GM23338 (cell line): Measurements from ENCODE around the gene ARMH1. TPM values are rescaled to one million over a fixed set of nuclear protein-coding genes. Genes with fewer than 3 reads are reported as not detected.
A peak's percentile ranks its signal among the peaks of the same experiment; 100 is the strongest.

Experiments
- ATAC-seq: fragments of 200-7000 bp; cut with Tn5 transposase; 3 replicates; pipeline ENCODE4 v1.9.1; 2020
- DNase-seq: peaks from one replicate; pipeline ENCODE4 v3.0.0-alpha.2; 2015; ENCODE audit warnings: low spot score
- H2AFZ ChIP-seq: fragments of 200-600 bp; sonication (generic); 2 replicates; pipeline ENCODE4 v1.8.0; 2016; ENCODE audit warnings: antibody characterized with exemption, mild to moderate bottlenecking, moderate library complexity
- H3F3A ChIP-seq: fragments of 200-600 bp; sonication (generic); replicated peaks from 2 replicates; pipeline ENCODE4 v1.8.0; 2017; ENCODE audit warnings: antibody characterized with exemption, mixed run types, low read depth
- H3K27ac ChIP-seq: fragments of 200-600 bp; sonication (generic); 2 replicates; pipeline ENCODE4 v1.6.1; 2016; ENCODE audit warnings: low read depth
- H3K27me3 ChIP-seq: fragments of 200-600 bp; sonication (generic); 2 replicates; pipeline ENCODE4 v1.8.0; 2016; ENCODE audit warnings: mild to moderate bottlenecking, mixed run types, moderate library complexity; ENCODE audit not compliant: insufficient read depth
- H3K36me3 ChIP-seq: fragments of 200-600 bp; sonication (generic); 2 replicates; pipeline ENCODE4 v1.8.0; 2016; ENCODE audit warnings: mild to moderate bottlenecking; ENCODE audit not compliant: insufficient read depth
- H3K4me1 ChIP-seq: fragments of 200-600 bp; sonication (generic); 2 replicates; pipeline ENCODE4 v1.8.0; 2016; ENCODE audit warnings: mild to moderate bottlenecking, moderate library complexity; ENCODE audit not compliant: insufficient read depth
- H3K4me2 ChIP-seq: fragments of 200-600 bp; sonication (generic); 2 replicates; pipeline ENCODE4 v1.7.1; 2017; ENCODE audit warnings: mixed run types
- H3K4me3 ChIP-seq: fragments of 200-600 bp; sonication (generic); 2 replicates; pipeline ENCODE4 v1.6.1; 2016; ENCODE audit warnings: mixed run types
- H3K79me2 ChIP-seq: fragments of 200-600 bp; sonication (generic); replicated peaks from 2 replicates; pipeline ENCODE4 v1.8.0; 2017; ENCODE audit warnings: mild to moderate bottlenecking; ENCODE audit not compliant: insufficient read depth
- H3K9me2 ChIP-seq: fragments of 200-600 bp; sonication (generic); 2 replicates; pipeline ENCODE4 v1.8.0; 2017; ENCODE audit not compliant: insufficient read depth
- H4K20me1 ChIP-seq: fragments of 200-600 bp; sonication (generic); replicated peaks from 2 replicates; pipeline ENCODE4 v1.8.0; 2017; ENCODE audit warnings: mild to moderate bottlenecking; ENCODE audit not compliant: insufficient read depth
- H3K27ac Mint-ChIP-seq: 2 replicates; pipeline ENCODE4 v1.8.0; 2020; ENCODE audit warnings: inconsistent platforms, mild to moderate bottlenecking, moderate library complexity, mixed read lengths
- H3K27me3 Mint-ChIP-seq: 3 replicates; pipeline ENCODE4 v1.8.0; 2022; ENCODE audit warnings: low read depth, mild to moderate bottlenecking, moderate library complexity, mixed read lengths, inconsistent platforms; ENCODE audit not compliant: insufficient read depth, poor library complexity
- H3K36me3 Mint-ChIP-seq: 3 replicates; pipeline ENCODE4 v1.8.0; 2021; ENCODE audit warnings: low read depth, mild to moderate bottlenecking, inconsistent platforms, moderate library complexity, mixed read lengths
- H3K4me1 Mint-ChIP-seq: 3 replicates; pipeline ENCODE4 v1.8.0; 2020; ENCODE audit warnings: mild to moderate bottlenecking, inconsistent platforms, mixed read lengths
- H3K4me3 Mint-ChIP-seq: 3 replicates; pipeline ENCODE4 v1.8.0; 2021; ENCODE audit warnings: moderate library complexity, mild to moderate bottlenecking, inconsistent platforms, mixed read lengths
- H3K9me3 Mint-ChIP-seq: 3 replicates; pipeline ENCODE4 v1.8.0; 2020; ENCODE audit warnings: moderate library complexity, mild to moderate bottlenecking, inconsistent platforms, mixed read lengths
- CREB1 ChIP-seq: fragments of 250-450 bp; sonication (Bioruptor Pico); IDR thresholded peaks from 2 replicates; pipeline ENCODE4 v1.5.0; 2020; ENCODE audit warnings: low read depth, mild to moderate bottlenecking, moderate library complexity
- CTCF ChIP-seq, 2 experiments: fragments of 200-600 bp in 1 of 2; sonication (generic) in 1 of 2; conservative IDR thresholded peaks; 2 replicates each; pipeline versions ENCODE4 v1.5.1 to v1.6.1; 2016 to 2017; ENCODE audit warnings: antibody characterized with exemption in 2 of 2, low read depth in 2 of 2, mild to moderate bottlenecking in 2 of 2, moderate library complexity in 1 of 2
- EZH2phosphoT487 ChIP-seq: fragments of 200-600 bp; sonication (generic); IDR thresholded peaks from one replicate; pipeline ENCODE4 v1.8.1; 2018; ENCODE audit warnings: antibody characterized with exemption; ENCODE audit not compliant: unreplicated experiment
- NANOG ChIP-seq: IDR thresholded peaks from 2 replicates; pipeline ENCODE4 v1.6.1; 2016; ENCODE audit warnings: antibody characterized with exemption, borderline replicate concordance
- ZNF114 ChIP-seq: fragments of 250-450 bp; sonication (Bioruptor Pico); IDR thresholded peaks from 2 replicates; pipeline ENCODE4 v1.5.0; 2020; ENCODE audit warnings: mild to moderate bottlenecking, moderate library complexity
- ZNF462 ChIP-seq: fragments of 250-450 bp; sonication (Bioruptor Pico); IDR thresholded peaks from 2 replicates; pipeline ENCODE4 v1.5.0; 2020; ENCODE audit warnings: mild to moderate bottlenecking, moderate library complexity
- polyA plus RNA-seq: library from polyadenylated mRNA; unstranded; fragments of >200 nt; fragmentation: Nextera tagmentation; extraction: Ambion mirVana; gene quantifications from 2 replicates; pipeline ENCODE4 v1.2.1, GENCODE V29; 2016
- total RNA-seq: library from RNA; depleted of rRNA; stranded (reverse); fragments of >200 nt; shearing (Covaris generic); gene quantifications from 2 replicates; pipeline ENCODE4 v1.2.3, GENCODE V29; 2014
- TF ChIP-seq, protein P1 (sequence below): IDR thresholded peaks from 2 replicates; pipeline ENCODE4 v1.6.1; 2016; ENCODE audit warnings: antibody characterized with exemption
- TF ChIP-seq, protein P2 (sequence below): IDR thresholded peaks from one replicate; pipeline ENCODE4 v1.6.1; 2018; ENCODE audit warnings: antibody characterized with exemption; ENCODE audit not compliant: unreplicated experiment

Gene ARMH1
- total and polyA plus RNA-seq, 2 experiments from 2014 or later, result 0.31 TPM; not detected in 1

DNA sequence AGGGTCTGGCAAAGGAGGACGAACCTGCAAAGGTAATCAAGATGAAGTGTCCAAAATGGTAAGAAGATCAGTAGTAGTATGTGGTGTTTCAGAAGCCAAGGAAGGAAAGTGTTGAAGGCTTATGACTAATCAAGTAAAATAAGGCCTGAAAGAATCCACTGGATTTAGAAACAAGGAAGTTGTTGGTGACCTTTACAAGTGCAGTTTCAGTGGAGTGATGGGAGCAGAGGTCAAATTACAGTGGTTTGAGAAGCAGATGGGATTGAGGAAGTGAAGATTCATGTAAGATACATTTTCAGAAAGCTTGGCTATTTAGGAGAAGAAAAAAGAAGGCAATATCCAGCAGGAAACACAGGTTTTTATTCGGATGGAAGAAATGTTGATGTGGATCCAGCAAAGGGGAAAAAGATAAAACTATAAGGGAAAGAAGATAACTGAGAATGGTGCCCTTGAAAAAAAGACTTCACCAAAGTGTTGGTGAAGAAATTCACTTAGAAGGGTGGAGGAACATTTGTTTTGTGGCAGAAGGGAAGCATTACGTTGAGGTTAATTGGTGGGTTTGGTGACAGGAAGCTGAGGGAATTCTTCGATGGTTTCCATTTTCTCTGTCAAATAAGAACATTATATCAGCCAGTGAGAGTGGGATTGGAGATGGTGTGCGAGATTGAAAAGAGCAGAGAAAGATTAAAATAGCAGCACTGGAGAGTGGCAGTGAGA, 2.1 kb downstream of the ARMH1 start:
- Histone ChIP-seq H3K4me3 (no peak overlapping the region), H4K20me1 (no peaks in the 10 kb centered on the region; the same call in 1 of the 2 replicates), H3K36me3 (no peaks in the 10 kb centered on the region), H3K27ac (no peak overlapping the region), H3K4me2 (peak overlapping the region; percentile 55; the same call in 1 of the 2 replicates), H3K4me1 (peaks cover 28% of the 10 kb centered on the region), H3K27me3 (no peaks in the 10 kb centered on the region), H3K9me2 (no peaks in the 10 kb centered on the region), H3F3A (0 out of 2 replicates have a peak, but pooled peaks cover 6% of the 10 kb centered on the region), H3K79me2 (no peaks in the 10 kb centered on the region), H2AFZ (no peak overlapping the region)
- Mint-ChIP-seq H3K36me3 (no peaks in the 10 kb centered on the region; the same call in 2 of the 3 replicates), H3K4me1 (peaks cover 21% of the 10 kb centered on the region), H3K27ac (no peak overlapping the region), H3K4me3 (no peak overlapping the region), H3K9me3 (no peaks in the 10 kb centered on the region), H3K27me3 (peaks cover 8% of the 10 kb centered on the region)
- TF ChIP-seq, protein P1, sequence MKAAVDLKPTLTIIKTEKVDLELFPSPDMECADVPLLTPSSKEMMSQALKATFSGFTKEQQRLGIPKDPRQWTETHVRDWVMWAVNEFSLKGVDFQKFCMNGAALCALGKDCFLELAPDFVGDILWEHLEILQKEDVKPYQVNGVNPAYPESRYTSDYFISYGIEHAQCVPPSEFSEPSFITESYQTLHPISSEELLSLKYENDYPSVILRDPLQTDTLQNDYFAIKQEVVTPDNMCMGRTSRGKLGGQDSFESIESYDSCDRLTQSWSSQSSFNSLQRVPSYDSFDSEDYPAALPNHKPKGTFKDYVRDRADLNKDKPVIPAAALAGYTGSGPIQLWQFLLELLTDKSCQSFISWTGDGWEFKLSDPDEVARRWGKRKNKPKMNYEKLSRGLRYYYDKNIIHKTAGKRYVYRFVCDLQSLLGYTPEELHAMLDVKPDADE, result no peak
- no peak for TF ChIP-seq ZNF114 (CRISPR knock-in tag)
- no peak for TF ChIP-seq ZNF462 (CRISPR knock-in tag)
- TF ChIP-seq, protein P2, sequence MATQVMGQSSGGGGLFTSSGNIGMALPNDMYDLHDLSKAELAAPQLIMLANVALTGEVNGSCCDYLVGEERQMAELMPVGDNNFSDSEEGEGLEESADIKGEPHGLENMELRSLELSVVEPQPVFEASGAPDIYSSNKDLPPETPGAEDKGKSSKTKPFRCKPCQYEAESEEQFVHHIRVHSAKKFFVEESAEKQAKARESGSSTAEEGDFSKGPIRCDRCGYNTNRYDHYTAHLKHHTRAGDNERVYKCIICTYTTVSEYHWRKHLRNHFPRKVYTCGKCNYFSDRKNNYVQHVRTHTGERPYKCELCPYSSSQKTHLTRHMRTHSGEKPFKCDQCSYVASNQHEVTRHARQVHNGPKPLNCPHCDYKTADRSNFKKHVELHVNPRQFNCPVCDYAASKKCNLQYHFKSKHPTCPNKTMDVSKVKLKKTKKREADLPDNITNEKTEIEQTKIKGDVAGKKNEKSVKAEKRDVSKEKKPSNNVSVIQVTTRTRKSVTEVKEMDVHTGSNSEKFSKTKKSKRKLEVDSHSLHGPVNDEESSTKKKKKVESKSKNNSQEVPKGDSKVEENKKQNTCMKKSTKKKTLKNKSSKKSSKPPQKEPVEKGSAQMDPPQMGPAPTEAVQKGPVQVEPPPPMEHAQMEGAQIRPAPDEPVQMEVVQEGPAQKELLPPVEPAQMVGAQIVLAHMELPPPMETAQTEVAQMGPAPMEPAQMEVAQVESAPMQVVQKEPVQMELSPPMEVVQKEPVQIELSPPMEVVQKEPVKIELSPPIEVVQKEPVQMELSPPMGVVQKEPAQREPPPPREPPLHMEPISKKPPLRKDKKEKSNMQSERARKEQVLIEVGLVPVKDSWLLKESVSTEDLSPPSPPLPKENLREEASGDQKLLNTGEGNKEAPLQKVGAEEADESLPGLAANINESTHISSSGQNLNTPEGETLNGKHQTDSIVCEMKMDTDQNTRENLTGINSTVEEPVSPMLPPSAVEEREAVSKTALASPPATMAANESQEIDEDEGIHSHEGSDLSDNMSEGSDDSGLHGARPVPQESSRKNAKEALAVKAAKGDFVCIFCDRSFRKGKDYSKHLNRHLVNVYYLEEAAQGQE, result no peak
- TF ChIP-seq NANOG, result no peak
- no peak for TF ChIP-seq EZH2phosphoT487
- no peak for TF ChIP-seq CTCF (conservative IDR thresholded peaks at IDR 0.05; ENCODE audit: low read depth in 2 of 2)
- TF ChIP-seq CREB1 (CRISPR knock-in tag), result no peak
- DNase-seq (no peak), ATAC-seq (no peak)
